D721Med (cell line): ENCODE measurements around the gene SPEG.

Experiments used
- DNase-seq: peaks from one replicate; pipeline ENCODE4 v3.0.0; 2011; ENCODE audit warnings: low spot score; ENCODE audit not compliant: insufficient read length
- FAIRE-seq: peaks from 2 replicates; lab custom pipeline; 2011; peaks lifted over from hg19 to GRCh38; lab: Jason Lieb, UNC
- CTCF ChIP-seq: IDR thresholded peaks from 2 replicates; pipeline ENCODE4 v1.5.1; 2012; ENCODE audit warnings: mild to moderate bottlenecking, control low read depth; ENCODE audit not compliant: insufficient read depth; ENCODE audit errors: missing control alignments

Gene SPEG

DNA sequence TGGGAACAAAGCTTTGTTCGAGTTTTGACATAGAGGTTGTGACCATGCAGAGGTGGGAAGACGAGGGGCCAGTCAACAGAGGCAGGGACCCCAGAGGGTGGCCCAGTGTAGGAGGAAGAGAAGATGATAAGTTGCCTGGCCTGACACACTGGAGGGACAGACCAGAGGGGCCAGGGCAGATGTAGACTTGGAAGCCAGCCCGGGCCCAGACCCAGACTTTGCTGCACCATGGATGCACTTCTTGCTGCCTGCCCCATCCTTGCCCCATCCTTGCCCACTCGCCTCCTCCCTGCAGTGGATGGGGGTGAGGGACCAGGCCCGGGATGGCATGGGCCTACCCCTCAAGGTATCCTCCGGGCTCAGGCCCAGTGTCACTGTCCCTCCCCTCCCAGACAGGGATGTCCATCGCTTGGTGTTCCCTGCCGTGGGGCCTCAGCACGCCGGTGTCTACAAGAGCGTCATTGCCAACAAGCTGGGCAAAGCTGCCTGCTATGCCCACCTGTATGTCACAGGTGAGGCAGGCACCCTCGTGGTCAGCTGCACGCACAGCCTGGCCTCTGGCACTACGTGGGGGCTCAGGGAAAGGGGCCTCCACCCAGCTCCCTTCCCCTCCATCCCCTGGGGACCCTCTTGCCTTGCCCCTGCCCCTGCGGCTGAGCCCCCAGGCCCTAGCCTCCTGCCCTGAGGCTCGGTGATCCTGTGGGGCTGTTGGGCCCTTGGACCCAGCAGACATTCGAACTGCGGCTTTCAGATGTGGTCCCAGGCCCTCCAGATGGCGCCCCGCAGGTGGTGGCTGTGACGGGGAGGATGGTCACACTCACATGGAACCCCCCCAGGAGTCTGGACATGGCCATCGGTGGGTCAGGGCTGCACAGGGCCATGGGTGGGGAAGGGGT is 37.1 kb downstream of the SPEG start:
- FAIRE-seq (no peak), DNase-seq (no peak)
- no peak for TF ChIP-seq CTCF

DNA sequence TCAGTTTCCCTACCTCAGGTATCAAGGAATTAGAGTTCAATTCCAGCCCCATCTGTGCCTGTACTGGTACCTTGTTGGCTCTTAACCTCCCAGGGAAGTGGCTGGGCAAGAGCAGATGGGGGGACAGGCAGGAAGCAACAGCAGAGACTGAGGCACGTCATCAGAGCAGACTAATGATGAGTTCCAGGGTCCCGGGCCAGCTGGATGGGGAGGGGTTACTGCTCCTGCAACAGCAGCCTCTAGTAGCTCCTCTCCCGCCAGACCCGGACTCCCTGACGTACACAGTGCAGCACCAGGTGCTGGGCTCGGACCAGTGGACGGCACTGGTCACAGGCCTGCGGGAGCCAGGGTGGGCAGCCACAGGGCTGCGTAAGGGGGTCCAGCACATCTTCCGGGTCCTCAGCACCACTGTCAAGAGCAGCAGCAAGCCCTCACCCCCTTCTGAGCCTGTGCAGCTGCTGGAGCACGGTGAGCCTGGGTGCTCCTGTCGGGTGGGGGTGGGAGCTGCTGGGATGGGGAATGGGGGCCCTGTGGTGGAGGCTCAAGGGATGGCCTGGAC is 38.1 kb downstream of the SPEG start:
- no peak for DNase-seq
- TF ChIP-seq CTCF, result no peak
- no peak for FAIRE-seq

DNA sequence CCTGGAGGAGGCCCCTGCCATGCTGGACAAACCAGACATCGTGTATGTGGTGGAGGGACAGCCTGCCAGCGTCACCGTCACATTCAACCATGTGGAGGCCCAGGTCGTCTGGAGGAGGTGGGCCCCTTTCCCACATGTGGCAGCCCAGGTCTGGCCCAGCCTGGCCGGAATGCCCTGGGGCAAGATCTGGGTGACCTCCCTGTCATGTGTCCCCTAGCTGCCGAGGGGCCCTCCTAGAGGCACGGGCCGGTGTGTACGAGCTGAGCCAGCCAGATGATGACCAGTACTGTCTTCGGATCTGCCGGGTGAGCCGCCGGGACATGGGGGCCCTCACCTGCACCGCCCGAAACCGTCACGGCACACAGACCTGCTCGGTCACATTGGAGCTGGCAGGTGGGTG is 38.9 kb downstream of the SPEG start:
- no peak for FAIRE-seq
- DNase-seq, result no peak
- TF ChIP-seq CTCF, result no peak

DNA sequence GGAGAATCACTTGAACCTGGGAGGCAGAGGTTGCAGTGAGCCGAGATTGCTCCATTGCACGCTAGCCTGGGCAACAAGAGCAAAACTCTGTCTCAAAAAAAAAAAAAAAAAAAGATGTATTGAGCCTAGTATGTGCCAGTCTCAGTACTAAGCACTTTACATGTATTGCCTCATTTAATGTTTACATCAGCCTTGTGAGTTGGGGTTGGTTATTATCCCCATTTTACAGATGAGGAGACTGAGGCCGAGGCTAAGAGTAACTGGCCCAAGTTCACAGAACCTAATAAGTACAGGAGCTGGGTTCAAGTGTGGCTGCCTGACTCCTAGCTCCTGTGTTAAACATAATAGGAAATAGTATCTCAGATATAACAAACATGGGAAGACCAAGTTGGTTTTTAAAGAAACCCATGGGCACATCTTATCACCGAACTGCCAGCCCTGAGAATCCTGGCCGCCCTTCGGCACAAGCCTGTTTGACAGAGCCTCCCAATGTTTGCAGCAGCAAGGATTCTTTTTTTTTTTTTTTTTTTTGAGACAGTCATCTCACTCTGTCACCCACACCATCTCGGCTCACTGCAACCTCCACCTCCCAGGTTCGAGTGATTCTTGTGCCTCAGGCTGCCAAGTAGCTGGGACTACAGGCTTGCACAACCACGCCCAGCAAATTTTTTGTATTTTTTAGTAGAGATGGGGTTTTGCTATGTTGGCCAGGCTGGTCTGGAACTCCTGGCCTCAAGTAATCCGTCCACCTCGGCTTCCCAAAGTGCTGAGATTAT is 39.8 kb downstream of the SPEG start:
- no peak for TF ChIP-seq CTCF
- FAIRE-seq (no peak), DNase-seq (no peak)

- no peak for DNase-seq
- TF ChIP-seq CTCF, result no peak
- no peak for FAIRE-seq
These were observed 40.6 kb downstream of the SPEG start for GRCh38 chr2:219475278-219475677.

DNA sequence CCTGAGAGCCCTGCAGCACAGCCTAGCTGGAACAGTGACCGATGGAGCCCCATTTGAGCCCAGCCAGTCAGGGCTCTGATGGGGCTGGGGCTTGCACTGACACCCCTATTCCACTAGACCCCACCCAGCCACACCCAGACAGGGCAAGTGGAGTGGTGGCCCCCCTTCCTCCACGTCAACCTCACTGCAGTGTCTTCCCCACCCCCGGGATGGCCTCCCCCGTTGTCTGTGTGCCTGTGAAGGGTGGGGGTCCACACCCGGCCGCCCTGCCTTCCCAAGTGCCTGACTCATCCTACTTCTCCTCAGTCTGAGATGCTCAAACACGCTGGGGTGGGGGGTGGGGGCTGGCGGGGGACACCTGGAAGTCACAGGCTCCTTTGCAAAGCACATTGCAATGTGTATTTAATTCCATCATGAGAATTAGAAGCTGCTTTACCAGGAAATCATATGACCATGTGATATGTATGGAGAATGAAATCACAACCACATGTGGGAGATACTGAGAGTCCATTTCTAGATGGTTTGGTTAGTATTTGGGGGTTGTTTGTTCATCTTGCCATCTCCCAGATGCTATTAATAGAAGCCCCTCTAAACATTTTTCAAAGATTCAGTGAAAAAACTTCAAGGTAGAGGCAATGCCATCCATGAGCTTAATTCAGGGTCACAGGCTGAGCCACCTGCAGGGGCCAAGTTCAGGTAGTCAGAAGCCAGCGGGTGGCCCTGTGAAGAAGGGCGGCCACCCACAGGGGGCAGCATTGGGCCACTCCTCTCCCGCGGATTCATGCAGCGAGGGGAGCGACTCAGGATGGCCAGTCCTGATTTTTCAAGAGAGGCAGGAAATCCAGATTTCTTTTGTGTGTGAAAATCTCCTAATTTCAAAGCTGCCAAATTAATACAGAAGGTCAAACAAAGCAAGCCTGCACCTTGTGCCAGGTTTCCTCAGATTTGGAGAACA is 41.3 kb downstream of the SPEG start:
- TF ChIP-seq CTCF, result peak; percentile 84
- DNase-seq (peak; percentile 87), FAIRE-seq (no peak)
